Activated CD4-positive, alpha-beta T cell treated with anti-CD3 and anti-CD28 coated beads, Interleukin-2, amount 10 ng/mL, durations not matched to agents 7 days and 5 days (primary cell): Measurements from ENCODE around the gene NF2. TPM values are rescaled to one million over a fixed set of nuclear protein-coding genes. Genes with fewer than 3 reads are reported as not detected.
A peak's percentile ranks its signal among the peaks of the same experiment; 100 is the strongest.
"Not testable (repeated sequence)": the region's sequence is repeated elsewhere in the genome, so short reads cannot be mapped to it uniquely, and the experiment has no call there.

Experiments used
- CTCF ChIA-PET: fragments of 350-600 bp; sonication (Branson Sonifier 250); formaldehyde crosslinking; loops from one replicate; lab custom pipeline; 2021; ENCODE audit warnings: antibody characterized with exemption; lab: Charles Lee
- POLR2A ChIA-PET: fragments of 350-600 bp; sonication (Branson Sonifier 250); formaldehyde crosslinking; loops from one replicate; lab custom pipeline; 2021; ENCODE audit warnings: antibody characterized with exemption; lab: Charles Lee
- DNase-seq: peaks from one replicate; pipeline ENCODE4 v3.0.0-alpha.2; 2020
- H3K27ac Mint-ChIP-seq: one replicate; pipeline ENCODE4 v1.8.0; 2021; ENCODE audit warnings: mild to moderate bottlenecking, moderate library complexity, mixed read lengths
- H3K27me3 Mint-ChIP-seq: one replicate; pipeline ENCODE4 v1.8.0; 2021; ENCODE audit warnings: mixed read lengths
- H3K36me3 Mint-ChIP-seq: one replicate; pipeline ENCODE4 v1.8.0; 2021; ENCODE audit warnings: low read depth, mixed read lengths
- H3K4me1 Mint-ChIP-seq: one replicate; pipeline ENCODE4 v1.8.0; 2021; ENCODE audit warnings: mixed read lengths
- H3K4me3 Mint-ChIP-seq: one replicate; pipeline ENCODE4 v1.8.0; 2021; ENCODE audit warnings: mild to moderate bottlenecking, moderate library complexity, mixed read lengths
- H3K9me3 Mint-ChIP-seq: one replicate; pipeline ENCODE4 v1.8.0; 2021; ENCODE audit warnings: mixed read lengths
- total RNA-seq, 2 experiments: library from RNA; stranded (reverse); gene quantifications; one replicate each; pipeline ENCODE4 v1.2.3, GENCODE V29; 2021

Gene NF2
- 10 to 100 TPM; 56.7 to 57.2 TPM for total RNA-seq

DNA sequence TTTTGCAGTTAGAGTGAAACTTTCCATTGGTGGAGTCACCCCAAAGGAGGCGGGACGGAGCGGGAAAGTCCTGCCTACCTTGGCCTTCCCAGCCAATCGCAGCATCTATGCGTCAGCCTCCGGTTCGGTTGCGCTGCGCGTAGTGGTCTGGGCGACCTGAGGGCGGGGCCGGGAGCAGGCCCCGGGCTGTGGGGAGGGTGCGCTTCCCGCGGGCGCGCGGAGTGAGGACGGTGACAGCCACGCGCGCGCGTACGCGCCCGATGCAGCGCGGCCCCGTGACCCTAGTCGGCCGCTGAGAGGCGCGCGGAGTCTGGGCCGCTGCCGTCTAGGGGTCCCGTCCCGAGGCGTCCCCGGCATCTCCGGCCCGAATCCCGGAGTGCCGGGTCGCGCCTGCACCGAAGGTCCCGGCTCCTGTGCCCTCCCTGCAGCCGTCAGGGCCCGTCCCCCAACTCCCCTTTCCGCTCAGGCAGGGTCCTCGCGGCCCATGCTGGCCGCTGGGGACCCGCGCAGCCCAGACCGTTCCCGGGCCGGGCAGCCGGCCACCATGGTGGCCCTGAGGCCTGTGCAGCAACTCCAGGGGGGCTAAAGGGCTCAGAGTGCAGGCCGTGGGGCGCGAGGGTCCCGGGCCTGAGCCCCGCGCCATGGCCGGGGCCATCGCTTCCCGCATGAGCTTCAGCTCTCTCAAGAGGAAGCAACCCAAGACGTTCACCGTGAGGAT lies at the start of gene NF2:
NF2 (plus strand) TSS at position 276 of the 718 bp plus-strand sequence; CDS start at position 642, 366 bp downstream.
- Mint-ChIP-seq H3K27ac (peak within 1 kb of the TSS; percentile 98), H3K4me3 (peak within 1 kb of the TSS; percentile 95), H3K9me3 (no peaks in the 10 kb centered on the region), H3K4me1 (peaks cover 34% of the 10 kb centered on the region), H3K27me3 (no peaks in the 10 kb centered on the region), H3K36me3 (peaks cover 15% of the 10 kb centered on the region)
- ChIA-PET CTCF (interaction anchor here (1.1 to 3.1 kb wide), 7 partner anchors 11 to 49 kb away, joined by 3 to 11 read pairs (median 5); partner anchors contain the start of gene THOC5), POLR2A (interaction anchor here (0.6 to 0.7 kb wide), 3 partner anchors 32 to 671 kb away, joined by 3 read pairs; no protein-coding TSS in a partner anchor)
- DNase-seq, result peak; percentile 99

- Mint-ChIP-seq H3K36me3 (peaks cover 25% of the 10 kb centered on the region), H3K4me3 (no peak overlapping the region), H3K27ac (peak overlapping the region; percentile 92), H3K4me1 (peaks cover 22% of the 10 kb centered on the region), H3K27me3 (no peaks in the 10 kb centered on the region), H3K9me3 (no peaks in the 10 kb centered on the region)
- DNase-seq, result no peak
- ChIA-PET CTCF (interaction anchor here (1.2 to 2.2 kb wide), 2 partner anchors 12 to 55 kb away, joined by 3 to 6 read pairs; no protein-coding TSS in a partner anchor), POLR2A (no interaction called here)
Measured at GRCh38 chr22:29555065-29555644, 48.3 kb upstream of the NF2 start.

- Mint-ChIP-seq H3K27ac (no peak overlapping the region), H3K4me1 (peaks cover 6% of the 10 kb centered on the region), H3K27me3 (no peaks in the 10 kb centered on the region), H3K36me3 (peaks cover 15% of the 10 kb centered on the region), H3K4me3 (no peak overlapping the region), H3K9me3 (no peaks in the 10 kb centered on the region)
- ChIA-PET POLR2A (no interaction called here), CTCF (no interaction called here)
- DNase-seq, result no peak
Measured at GRCh38 chr22:29559030-29559429, 44.4 kb upstream of the NF2 start.

DNA sequence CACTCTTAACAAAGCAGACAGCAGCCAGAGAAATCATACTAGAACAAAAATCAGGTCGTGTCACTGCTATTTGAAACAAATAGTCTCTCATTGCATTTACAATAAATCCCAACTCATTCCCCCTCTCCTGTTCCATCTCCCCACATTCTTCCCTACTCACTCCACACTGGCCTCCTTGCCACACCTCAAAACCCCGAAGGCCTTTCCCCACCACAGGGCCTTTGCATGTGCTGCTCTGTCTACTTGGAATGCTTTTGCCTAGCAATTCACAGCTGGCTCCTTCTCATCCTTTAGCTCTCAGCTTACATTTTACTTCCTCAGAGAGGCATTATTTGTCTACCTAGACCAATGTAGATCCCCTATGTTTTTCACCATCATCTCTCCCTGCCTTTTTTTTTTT lies 43.6 kb upstream of the NF2 start:
- ChIA-PET POLR2A (no interaction called here), CTCF (no interaction called here)
- Mint-ChIP-seq H3K27ac (peak overlapping the region; percentile 60), H3K4me3 (no peak overlapping the region), H3K27me3 (no peaks in the 10 kb centered on the region), H3K9me3 (no peaks in the 10 kb centered on the region), H3K36me3 (peaks cover 15% of the 10 kb centered on the region), H3K4me1 (peaks cover 3% of the 10 kb centered on the region)
- no peak for DNase-seq

- Mint-ChIP-seq H3K36me3 (peaks cover 1% of the 10 kb centered on the region), H3K27ac (no peak overlapping the region), H3K4me3 (no peak overlapping the region), H3K4me1 (no peaks in the 10 kb centered on the region), H3K27me3 (no peaks in the 10 kb centered on the region), H3K9me3 (no peaks in the 10 kb centered on the region)
- ChIA-PET POLR2A (no interaction called here), CTCF (interaction anchor here (0.6 to 2.2 kb wide), 4 partner anchors 10 to 39 kb away, joined by 3 to 6 read pairs (median 5); partner anchors contain the start of gene THOC5)
- no peak for DNase-seq
Measured at GRCh38 chr22:29563652-29564460, 39.6 kb upstream of the NF2 start.

- H3K27me3 Mint-ChIP-seq, H3K36me3 Mint-ChIP-seq, H3K27ac Mint-ChIP-seq, DNase-seq, POLR2A ChIA-PET, H3K9me3 Mint-ChIP-seq, H3K4me3 Mint-ChIP-seq, H3K4me1 Mint-ChIP-seq: not testable (repeated sequence)
- CTCF ChIA-PET, result interaction anchor here (1.7 kb wide), 1 partner anchor 12 kb away, joined by 6 read pairs; the partner anchor contains the start of gene THOC5
Measured at GRCh38 chr22:29566513-29566912, 36.9 kb upstream of the NF2 start.

GRCh38 chr22:29567338-29567737 lies 36.1 kb upstream of the NF2 start:
- Mint-ChIP-seq H3K4me1 (no peaks in the 10 kb centered on the region), H3K36me3 (no peaks in the 10 kb centered on the region), H3K27ac (no peak overlapping the region), H3K27me3 (no peaks in the 10 kb centered on the region), H3K4me3 (no peak overlapping the region), H3K9me3 (no peaks in the 10 kb centered on the region)
- ChIA-PET CTCF (interaction anchor here (1.7 kb wide), 1 partner anchor 13 kb away, joined by 6 read pairs; the partner anchor contains the start of gene THOC5), POLR2A (no interaction called here)
- no peak for DNase-seq

- ChIA-PET POLR2A (no interaction called here), CTCF (no interaction called here)
- no peaks in the 10 kb centered on the region for H3K4me1 Mint-ChIP-seq
- no peaks in the 10 kb centered on the region for H3K9me3 Mint-ChIP-seq
- H3K4me3 Mint-ChIP-seq, result no peak overlapping the region
- H3K27ac Mint-ChIP-seq, result no peak overlapping the region
- no peak for DNase-seq
- H3K36me3 Mint-ChIP-seq, result no peaks in the 10 kb centered on the region
- no peaks in the 10 kb centered on the region for H3K27me3 Mint-ChIP-seq
Measured at GRCh38 chr22:29569011-29569678, 34.3 kb upstream of the NF2 start.

DNA sequence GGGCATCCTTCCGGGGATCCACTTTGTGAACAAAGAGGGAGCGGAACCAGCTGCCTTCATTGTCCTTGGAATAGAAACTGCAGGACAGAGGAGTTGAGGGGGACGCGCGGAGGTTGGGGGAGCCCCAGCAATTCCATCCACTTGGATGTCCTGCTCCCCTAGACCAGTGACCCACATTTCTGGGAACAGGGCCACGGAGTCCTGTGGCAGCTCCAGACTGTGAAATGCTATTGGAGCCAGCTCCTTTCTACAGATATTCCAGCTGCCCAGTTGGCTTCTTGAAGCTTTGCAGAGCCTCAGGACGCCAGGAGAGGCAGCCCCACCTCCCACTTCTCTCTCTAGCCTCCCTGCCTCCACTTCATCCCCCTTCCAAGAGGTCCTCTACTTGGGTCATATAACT lies 33.0 kb upstream of the NF2 start:
- no peaks in the 10 kb centered on the region for H3K27me3 Mint-ChIP-seq
- ChIA-PET CTCF (interaction anchor here (1.1 to 1.5 kb wide), 3 partner anchors 9 to 28 kb away, joined by 3 to 5 read pairs (median 5); no protein-coding TSS in a partner anchor), POLR2A (no interaction called here)
- no peak overlapping the region for H3K27ac Mint-ChIP-seq
- H3K9me3 Mint-ChIP-seq, result no peaks in the 10 kb centered on the region
- no peaks in the 10 kb centered on the region for H3K4me1 Mint-ChIP-seq
- H3K36me3 Mint-ChIP-seq, result no peaks in the 10 kb centered on the region
- no peak overlapping the region for H3K4me3 Mint-ChIP-seq
- no peak for DNase-seq

DNA sequence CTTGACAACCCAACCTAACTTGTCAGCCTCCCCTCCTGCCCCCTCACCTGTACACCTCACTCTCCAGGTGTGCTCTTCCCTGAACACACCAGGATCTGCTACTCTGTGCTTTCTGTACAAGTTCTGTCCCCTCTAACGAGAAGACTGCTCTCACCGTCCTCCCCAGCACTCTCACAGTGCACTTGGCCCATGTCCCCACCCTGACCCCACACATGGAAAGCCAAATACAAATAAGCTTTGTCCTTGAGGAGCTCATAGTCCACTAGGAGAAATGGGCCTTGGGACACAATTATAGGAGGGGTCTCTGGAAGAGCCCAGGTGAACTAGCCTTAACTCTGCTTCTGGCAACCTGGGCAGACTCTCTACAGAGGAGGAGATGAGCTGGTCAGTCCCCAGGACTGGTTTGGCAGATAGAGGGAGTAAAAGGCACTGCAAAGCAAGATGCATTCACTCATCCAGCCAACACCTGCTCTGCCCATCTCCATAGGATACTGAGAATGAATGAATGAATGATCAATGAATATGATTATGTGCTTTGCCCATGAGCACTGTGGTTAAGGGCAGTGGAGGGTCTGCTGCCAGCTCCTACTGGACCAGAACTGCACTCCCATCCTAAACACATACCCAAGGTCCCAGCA lies 32.4 kb upstream of the NF2 start:
- CTCF ChIA-PET, result interaction anchor here (1.4 to 1.5 kb wide), 2 partner anchors 19 to 29 kb away, joined by 3 to 5 read pairs; no protein-coding TSS in a partner anchor
- H3K27me3 Mint-ChIP-seq, result no peaks in the 10 kb centered on the region
- H3K4me1 Mint-ChIP-seq, result no peaks in the 10 kb centered on the region
- no peaks in the 10 kb centered on the region for H3K9me3 Mint-ChIP-seq
- no peak overlapping the region for H3K4me3 Mint-ChIP-seq
- POLR2A ChIA-PET, result no interaction called here
- no peak for DNase-seq
- H3K36me3 Mint-ChIP-seq, result no peaks in the 10 kb centered on the region
- H3K27ac Mint-ChIP-seq, result no peak overlapping the region

DNA sequence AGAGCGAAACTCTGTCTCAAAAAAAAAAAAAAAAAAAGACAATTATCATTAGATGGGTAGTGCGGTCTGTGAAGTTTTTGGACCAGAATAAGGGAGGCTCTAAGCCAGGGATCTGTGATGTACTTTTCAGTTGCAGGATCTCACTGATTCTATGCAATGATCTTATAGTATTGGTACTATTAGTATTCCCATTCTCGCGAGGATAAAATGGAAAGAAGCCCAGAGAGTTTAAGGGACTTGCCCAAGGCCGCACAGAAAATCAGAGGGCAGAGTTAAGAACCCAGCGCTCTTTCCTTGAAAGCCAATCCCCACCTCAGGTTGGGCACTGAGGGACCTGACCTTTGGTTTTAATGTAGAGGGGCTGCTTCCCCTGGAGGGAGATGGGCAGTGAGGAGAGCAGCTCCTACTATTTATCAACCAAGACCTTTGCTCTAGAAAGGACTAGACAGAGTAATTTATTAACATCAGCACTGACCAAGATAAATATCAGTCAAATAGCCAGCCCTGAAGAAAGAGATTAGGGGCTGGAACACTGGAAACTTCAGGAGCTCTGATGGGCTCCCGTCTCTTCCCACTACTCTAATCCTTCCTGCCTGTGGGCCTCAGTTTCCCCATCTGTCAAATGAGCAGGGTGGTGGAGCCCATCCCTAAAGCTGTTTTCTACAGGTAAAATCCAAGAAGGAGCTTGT lies 28.5 kb upstream of the NF2 start:
- DNase-seq, result no peak
- ChIA-PET POLR2A (no interaction called here), CTCF (interaction anchor here (0.6 to 0.8 kb wide), 3 partner anchors 32 to 473 kb away, joined by 3 to 4 read pairs (median 3); no protein-coding TSS in a partner anchor)
- Mint-ChIP-seq H3K4me3 (no peak overlapping the region), H3K36me3 (no peaks in the 10 kb centered on the region), H3K9me3 (no peaks in the 10 kb centered on the region), H3K27me3 (no peaks in the 10 kb centered on the region), H3K4me1 (peaks cover 5% of the 10 kb centered on the region), H3K27ac (no peak overlapping the region)
